HPDE6-E6E7 (cell line): ENCODE results near the gene TRIM72.
"Not testable (repeated sequence)": the region's sequence is repeated elsewhere in the genome, so short reads cannot be mapped to it uniquely, and the experiment has no call there.

Experiments used
- DNase-seq: peaks from one replicate; pipeline ENCODE4 v3.0.0; 2011; ENCODE audit warnings: missing footprints; ENCODE audit errors: extremely low spot score

The TRIM72 gene

DNA sequence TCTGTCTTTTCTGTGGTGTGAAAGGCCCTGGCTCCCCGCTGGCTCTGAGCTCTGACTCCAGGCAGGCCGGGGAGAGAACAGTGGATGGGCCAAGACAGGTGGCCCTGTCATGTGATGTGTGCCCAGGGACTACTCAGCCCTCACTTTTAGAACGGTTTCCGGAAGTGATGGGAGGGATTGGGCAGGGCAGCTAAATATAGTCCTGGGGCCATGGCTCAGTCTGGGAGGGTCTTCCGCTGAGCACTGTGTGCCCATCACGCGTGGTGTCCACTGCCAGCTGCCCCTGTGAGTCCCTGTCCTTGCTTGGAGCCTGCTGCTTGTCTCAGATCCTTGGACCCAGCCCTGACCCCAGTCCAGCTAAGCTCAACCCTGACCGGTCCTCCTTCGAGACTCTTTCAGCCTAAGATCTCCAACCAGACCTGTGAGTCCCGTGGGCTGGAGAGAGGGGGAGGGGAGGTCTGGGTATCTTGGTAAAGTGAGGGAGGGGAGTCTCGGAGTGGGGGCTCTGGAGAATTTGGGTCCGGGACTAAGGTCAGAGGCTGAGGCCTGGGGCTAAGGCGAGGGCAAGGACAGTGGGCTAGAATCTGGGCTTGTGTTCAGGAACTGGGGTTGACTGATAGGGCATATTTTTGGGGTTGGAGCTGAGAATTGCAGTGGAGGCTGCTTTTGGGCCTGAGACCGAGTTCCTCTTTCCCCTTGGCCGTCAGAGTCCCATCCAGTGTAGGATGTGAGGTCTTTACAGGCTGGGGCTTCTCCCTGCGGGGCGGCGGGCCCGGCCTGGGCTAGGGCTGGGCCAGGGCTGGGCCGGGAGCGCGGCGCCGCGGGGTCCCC is at the start of gene TRIM72:
TRIM72 (plus strand) TSS at position 243 of the 831 bp plus-strand sequence. CDS start 620 bp downstream, outside the sequence.
- no peak for DNase-seq

- no peak for DNase-seq
These were observed 46.6 kb upstream of the TRIM72 start for GRCh38 chr16:31167315-31167714.

- DNase-seq = no peak
These were observed 45.1 kb upstream of the TRIM72 start for GRCh38 chr16:31168848-31169247.

- not testable (repeated sequence) for DNase-seq
These were observed 43.9 kb upstream of the TRIM72 start for GRCh38 chr16:31170048-31170447.

GRCh38 chr16:31177136-31177535 is 36.8 kb upstream of the TRIM72 start:
- no peak for DNase-seq

DNA sequence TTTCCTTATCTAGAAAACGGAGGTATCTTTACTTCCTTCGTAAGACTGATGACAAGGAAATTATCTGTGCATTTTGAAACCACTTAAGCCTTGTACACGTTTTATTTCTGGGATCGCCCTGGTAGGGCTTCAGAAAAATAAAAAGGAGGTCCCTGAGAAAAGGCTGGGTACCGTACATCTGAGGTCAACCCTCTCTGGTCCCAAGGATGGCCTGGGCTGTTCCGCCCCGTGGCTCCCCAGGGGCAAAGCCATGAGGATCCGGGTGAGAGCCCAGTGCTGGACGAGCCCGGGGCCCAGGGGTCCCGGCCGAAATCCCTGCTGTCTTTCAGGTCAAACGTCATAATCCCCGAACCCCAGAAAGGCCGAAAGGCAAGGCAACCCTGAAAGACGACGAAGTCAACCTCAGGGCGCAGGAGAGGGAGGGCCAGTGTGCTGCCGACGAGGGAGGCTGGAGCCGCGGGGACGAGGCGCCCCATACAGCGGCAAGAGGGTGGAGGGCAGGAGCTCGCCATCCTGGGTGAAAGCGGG is 34.6 kb upstream of the TRIM72 start:
- DNase-seq = no peak

DNA sequence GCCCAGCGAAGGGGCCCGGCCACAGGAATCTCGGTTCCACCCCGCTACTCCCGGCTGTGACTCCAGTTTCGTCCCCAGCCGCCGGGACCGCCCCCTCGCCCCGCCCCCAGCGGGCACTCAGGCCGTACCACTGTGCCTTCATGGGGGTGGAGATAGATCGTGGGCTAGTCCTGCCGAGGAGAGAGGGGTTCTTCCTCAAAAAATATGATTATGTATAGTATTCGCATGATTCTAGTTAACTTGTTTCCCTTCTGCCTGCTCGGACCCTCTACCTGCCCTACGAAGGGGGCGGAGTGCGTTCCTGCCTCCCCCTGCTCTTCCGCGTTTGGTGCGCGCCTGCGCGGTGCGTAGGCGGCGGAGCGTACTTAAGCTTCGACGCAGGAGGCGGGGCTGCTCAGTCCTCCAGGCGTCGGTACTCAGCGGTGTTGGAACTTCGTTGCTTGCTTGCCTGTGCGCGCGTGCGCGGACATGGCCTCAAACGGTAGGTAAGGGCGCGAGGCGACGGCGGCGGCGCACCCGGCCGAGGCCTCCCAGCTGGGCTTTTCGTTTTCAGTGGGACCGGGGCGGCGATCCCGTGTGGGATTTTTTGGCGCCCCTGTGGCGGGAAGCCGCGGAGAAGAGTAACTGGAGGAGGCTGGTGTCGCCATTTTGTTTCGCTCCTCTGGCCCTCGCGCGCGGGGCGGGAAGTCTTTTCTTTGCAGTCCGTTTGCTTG is 34.0 kb upstream of the TRIM72 start, which contains the start of gene FUS:
FUS (plus strand) TSS at position 393 of the 713 bp plus-strand sequence; CDS start at position 469, 76 bp downstream.
- peak; percentile 84 for DNase-seq

- DNase-seq = no peak
These were observed 32.7 kb upstream of the TRIM72 start for GRCh38 chr16:31181102-31181830.

GRCh38 chr16:31182391-31182790 is 31.5 kb upstream of the TRIM72 start:
- DNase-seq = no peak

- DNase-seq = no peak
These were observed 30.2 kb upstream of the TRIM72 start for GRCh38 chr16:31183432-31184428.

- DNase-seq = no peak
These were observed 29.0 kb upstream of the TRIM72 start for GRCh38 chr16:31184888-31185287.

DNA sequence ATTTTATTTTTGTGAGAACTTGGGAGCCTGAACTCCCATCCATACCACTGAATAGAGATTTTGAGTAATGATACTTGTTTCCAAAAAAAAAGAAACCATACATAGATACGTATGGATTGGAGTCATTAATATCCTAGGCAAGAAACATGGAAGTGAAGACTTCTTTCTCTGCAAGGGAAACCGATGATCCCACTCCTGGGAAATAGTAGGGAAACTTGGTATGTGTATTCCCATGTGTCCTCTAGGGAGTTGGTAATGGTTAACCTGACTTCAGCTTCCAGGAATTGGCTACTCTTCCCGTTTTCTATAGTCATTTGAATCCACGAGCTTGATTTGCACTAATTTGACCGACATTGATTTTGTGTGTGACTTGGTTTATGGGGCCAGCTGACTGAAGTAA is 28.6 kb upstream of the TRIM72 start:
- no peak for DNase-seq

- DNase-seq = no peak
These were observed 27.7 kb upstream of the TRIM72 start for GRCh38 chr16:31186176-31186575.

DNA sequence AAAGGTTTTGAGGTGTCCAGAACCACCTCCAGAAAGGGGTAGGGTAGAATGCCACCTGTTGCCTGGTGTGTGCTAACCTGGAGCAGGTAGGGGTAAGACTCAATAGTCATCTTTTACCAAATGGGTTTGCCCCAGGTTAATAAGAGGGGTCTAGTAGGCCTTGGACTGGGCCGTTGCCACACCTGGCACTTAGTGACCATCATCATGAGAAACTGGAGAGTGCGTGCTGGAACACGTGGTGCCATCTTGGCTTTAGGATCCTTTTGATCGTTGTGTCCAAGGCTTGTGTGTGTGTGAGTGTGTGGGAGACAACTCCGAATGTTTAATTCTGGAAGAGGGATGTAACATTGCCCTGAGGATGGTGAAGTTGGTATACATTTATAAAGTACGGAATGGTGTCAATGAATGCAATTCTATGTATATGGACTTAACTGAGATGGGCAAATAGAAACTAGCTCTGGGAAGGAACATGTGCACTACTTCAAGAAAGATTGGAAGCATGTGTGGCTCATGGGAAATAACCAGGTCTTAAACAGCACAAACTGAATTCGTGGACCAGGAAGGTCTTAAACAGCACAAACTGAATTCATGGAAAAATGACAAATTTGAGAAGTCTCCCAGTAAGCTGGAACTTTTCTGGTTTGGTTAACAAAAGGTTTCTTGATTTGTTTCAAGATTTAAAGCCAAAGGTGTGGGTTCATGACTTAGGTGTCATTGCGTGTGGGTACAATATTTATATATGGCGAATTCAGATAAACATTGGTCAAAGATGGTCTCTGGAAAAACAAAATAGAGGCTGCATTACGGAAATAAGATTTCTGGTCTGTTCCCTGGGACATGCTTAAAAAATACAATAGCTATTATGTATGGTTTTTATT is 26.8 kb upstream of the TRIM72 start:
- DNase-seq = no peak

- DNase-seq = no peak
These were observed 26.1 kb upstream of the TRIM72 start for GRCh38 chr16:31187808-31188189.

DNA sequence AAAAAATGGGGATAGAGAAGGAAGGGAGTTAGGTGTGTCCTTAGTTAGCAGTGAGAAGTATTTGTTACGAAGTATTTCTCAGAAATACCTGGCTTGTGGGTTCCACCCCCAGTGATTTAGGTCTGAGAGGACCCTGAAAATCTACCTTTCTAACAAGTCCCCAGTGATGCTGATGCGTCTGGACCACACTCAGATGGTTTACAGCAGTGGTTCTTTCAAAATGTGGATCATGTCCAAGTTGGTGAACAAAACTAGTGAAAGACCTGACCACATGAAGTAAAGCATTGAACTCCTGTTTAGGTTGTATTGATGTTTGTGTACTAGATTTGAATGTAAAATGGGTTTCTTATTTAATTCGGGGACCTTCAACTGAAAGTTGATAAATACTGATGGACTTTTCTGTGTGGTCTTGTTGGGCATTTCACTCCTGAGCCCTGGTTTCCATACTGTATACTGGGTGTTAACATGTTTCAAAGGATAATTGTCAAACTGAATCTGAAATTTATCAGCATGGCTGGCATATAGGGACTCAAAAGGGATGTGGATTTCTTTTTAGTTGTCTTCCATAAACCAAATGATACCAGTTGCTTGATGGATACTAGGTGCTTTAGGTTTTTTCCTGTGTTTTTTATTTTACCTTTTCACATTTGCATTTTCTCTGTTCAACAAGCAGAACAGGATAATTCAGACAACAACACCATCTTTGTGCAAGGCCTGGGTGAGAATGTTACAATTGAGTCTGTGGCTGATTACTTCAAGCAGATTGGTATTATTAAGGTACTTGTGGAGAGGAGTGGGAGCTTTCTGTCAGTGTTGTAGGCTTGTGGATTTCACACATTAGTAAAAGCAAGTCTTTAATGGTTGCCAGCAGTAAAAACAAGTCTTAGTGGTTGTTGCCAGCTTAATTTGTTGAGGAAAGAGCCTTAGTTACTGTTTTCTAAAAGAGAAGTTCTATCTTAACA is 25.2 kb upstream of the TRIM72 start:
- no peak for DNase-seq

- DNase-seq = no peak
These were observed 24.5 kb upstream of the TRIM72 start for GRCh38 chr16:31189412-31189778.

- no peak for DNase-seq
These were observed 23.9 kb upstream of the TRIM72 start for GRCh38 chr16:31190061-31190460.
